GM10248 (cell line): ENCODE measurements around the gene PANK1.
"Not testable (repeated sequence)": the region's sequence is repeated elsewhere in the genome, so short reads cannot be mapped to it uniquely, and the experiment has no call there.

Experiments
- CTCF ChIA-PET: fragments of 300-600 bp; sonication (Branson Sonifier 250); formaldehyde crosslinking; extraction: SDS; loops from one replicate; lab custom pipeline; 2021; ENCODE audit warnings: antibody characterized with exemption; lab: Yijun Ruan, JAX
- POLR2A ChIA-PET: fragments of 350-650 bp; sonication (Branson Sonifier 250); formaldehyde crosslinking; extraction: SDS; loops from one replicate; lab custom pipeline; 2020; ENCODE audit warnings: antibody characterized with exemption; lab: Yijun Ruan, JAX
- DNase-seq: peaks from one replicate; pipeline ENCODE4 v3.0.0; 2012; ENCODE audit errors: extremely low spot score
- TF ChIP-seq, protein P1 (sequence below): IDR thresholded peaks from 2 replicates; pipeline ENCODE4 v1.5.1; 2012; ENCODE audit warnings: mild to moderate bottlenecking, low read depth; ENCODE audit errors: extremely low read depth, missing control alignments, control extremely low read depth

Gene PANK1

DNA sequence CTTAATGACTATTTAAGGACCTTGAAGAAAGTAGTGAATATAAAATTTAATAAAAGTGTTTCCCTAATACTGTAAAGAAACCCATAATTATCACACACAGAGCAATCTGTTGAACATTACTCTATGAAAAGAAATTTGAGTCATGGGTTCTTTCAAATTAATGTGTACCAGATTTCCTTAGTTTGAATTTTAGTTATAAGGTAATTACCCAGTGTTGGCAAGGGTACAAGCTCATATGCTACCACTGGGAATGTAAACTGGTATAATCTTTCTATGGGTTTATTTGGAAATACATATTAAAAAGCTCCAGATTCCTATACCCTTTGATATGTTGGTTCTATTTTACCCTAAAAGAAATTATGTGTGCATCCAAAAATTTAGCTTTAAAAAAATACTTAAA, 22.9 kb downstream of the PANK1 start:
- ChIA-PET POLR2A (no interaction called here), CTCF (interaction anchor here (1.1 to 2.1 kb wide), 4 partner anchors 12 to 29 kb away, joined by 3 to 7 read pairs (median 4); no protein-coding TSS in a partner anchor)
- no peak for DNase-seq
- TF ChIP-seq, protein P1, sequence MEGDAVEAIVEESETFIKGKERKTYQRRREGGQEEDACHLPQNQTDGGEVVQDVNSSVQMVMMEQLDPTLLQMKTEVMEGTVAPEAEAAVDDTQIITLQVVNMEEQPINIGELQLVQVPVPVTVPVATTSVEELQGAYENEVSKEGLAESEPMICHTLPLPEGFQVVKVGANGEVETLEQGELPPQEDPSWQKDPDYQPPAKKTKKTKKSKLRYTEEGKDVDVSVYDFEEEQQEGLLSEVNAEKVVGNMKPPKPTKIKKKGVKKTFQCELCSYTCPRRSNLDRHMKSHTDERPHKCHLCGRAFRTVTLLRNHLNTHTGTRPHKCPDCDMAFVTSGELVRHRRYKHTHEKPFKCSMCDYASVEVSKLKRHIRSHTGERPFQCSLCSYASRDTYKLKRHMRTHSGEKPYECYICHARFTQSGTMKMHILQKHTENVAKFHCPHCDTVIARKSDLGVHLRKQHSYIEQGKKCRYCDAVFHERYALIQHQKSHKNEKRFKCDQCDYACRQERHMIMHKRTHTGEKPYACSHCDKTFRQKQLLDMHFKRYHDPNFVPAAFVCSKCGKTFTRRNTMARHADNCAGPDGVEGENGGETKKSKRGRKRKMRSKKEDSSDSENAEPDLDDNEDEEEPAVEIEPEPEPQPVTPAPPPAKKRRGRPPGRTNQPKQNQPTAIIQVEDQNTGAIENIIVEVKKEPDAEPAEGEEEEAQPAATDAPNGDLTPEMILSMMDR: no peak

DNA sequence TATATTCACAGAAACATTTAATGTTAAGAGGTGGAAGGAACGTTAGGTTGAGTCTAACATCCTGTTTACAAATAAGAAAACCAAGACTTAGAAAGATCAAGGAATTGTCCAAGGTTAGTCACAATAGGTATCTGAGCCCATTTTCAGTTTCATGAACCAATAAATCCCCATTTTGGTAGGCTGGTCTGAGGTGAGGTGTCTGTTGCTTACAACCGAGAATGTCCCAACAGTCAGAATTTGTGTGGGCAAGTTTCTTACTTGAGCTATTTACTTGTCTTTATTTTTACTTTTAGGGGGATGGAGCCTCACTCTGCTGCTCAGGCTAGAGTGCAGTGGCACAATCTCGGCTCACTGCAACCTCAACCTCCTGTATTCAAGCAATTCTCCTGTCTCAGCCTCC, 23.6 kb downstream of the PANK1 start:
- DNase-seq: no peak
- POLR2A ChIA-PET: no interaction called here
- CTCF ChIA-PET: interaction anchor here (1.1 to 1.5 kb wide), 2 partner anchors 13 to 22 kb away, joined by 3 to 4 read pairs; no protein-coding TSS in a partner anchor
- TF ChIP-seq, protein P1: no peak

GRCh38 chr10:89620296-89620695, 24.7 kb downstream of the PANK1 start:
- DNase-seq, CTCF ChIA-PET, POLR2A ChIA-PET: not testable (repeated sequence)

- DNase-seq: no peak
- ChIA-PET POLR2A (interaction anchor here (0.9 kb wide), 1 partner anchor 28 kb away, joined by 4 read pairs; no protein-coding TSS in a partner anchor), CTCF (interaction anchor here (1.5 to 2.4 kb wide), 2 partner anchors 10 to 13 kb away, joined by 5 to 7 read pairs; no protein-coding TSS in a partner anchor)
- TF ChIP-seq, protein P1: no peak
Observed at GRCh38 chr10:89615824-89616223, 29.2 kb downstream of the PANK1 start.

DNA sequence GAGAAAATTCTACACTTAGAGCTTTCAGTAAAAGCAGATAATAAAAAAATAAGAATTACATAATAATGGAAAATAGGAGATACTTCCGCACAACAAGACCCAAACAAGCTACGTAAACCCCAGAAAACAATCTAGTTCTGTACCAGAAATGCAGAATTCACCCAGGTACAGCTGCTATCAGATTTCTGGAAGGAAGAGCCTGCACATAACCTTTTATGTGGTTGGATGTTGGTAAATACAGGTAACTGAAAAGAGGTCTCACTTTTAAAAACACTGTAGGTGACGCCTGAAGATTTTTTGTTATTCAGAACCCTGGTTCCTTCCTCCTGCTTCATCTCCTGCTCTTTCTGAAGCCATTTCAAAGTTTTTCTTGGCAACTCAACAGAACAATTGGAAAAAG, 29.9 kb downstream of the PANK1 start:
- ChIA-PET POLR2A (interaction anchor here (0.9 kb wide), 1 partner anchor 29 kb away, joined by 4 read pairs; no protein-coding TSS in a partner anchor), CTCF (interaction anchor here (1.5 to 2.4 kb wide), 2 partner anchors 11 to 12 kb away, joined by 5 to 7 read pairs; no protein-coding TSS in a partner anchor)
- no peak for DNase-seq
- TF ChIP-seq, protein P1: no peak

GRCh38 chr10:89613582-89613981, 31.5 kb downstream of the PANK1 start:
- CTCF ChIA-PET: interaction anchor here (1.1 to 1.4 kb wide), 2 partner anchors 12 to 396 kb away, joined by 3 read pairs; no protein-coding TSS in a partner anchor
- POLR2A ChIA-PET: no interaction called here
- DNase-seq: no peak
- TF ChIP-seq, protein P1: no peak

DNA sequence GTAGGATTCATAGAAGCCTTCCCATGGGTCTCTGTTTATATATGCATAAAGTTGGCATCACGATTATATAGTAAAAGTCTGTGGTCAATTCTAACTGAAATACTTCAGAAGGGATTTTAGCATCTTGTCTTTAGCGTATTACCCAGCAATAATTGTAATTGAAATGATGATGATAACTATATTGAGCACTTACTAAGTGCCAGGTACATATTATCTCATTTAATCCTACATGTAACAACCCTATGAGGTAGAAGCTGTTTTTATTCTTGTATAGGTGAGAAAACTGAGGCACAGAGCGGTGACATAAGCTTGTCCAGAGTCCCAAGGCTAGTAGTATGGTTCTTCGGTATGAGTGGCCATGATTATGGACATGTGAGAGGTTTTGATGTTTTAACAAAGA, 33.8 kb downstream of the PANK1 start:
- TF ChIP-seq, protein P1: no peak
- DNase-seq: no peak
- ChIA-PET POLR2A (no interaction called here), CTCF (interaction anchor here (0.7 to 1.9 kb wide), 4 partner anchors 18 to 1176 kb away, joined by 3 to 4 read pairs (median 3); no protein-coding TSS in a partner anchor)
